HEK293T (cell line): ENCODE results near the gene SGTB.
"Not testable (repeated sequence)": the region's sequence is repeated elsewhere in the genome, so short reads cannot be mapped to it uniquely, and the experiment has no call there.

Experiments used
- CTCF ChIA-PET: fragments of 350-600 bp; formaldehyde crosslinking; extraction: SDS; loops from one replicate; lab custom pipeline; 2021; ENCODE audit warnings: antibody characterized with exemption, inconsistent platforms; lab: Yijun Ruan, JAX
- POLR2A ChIA-PET: fragments of 350-600 bp; formaldehyde crosslinking; extraction: SDS; loops from one replicate; lab custom pipeline; 2020; ENCODE audit warnings: antibody characterized with exemption, inconsistent platforms; lab: Yijun Ruan, JAX
- DNase-seq: peaks from one replicate; pipeline ENCODE4 v3.0.0; 2012; ENCODE audit warnings: mixed read lengths; ENCODE audit errors: extremely low spot score
- ARNT ChIP-seq: fragments of 450-650 bp; IDR thresholded peaks from 2 replicates; pipeline ENCODE4 v1.6.1; 2017; ENCODE audit warnings: mild to moderate bottlenecking
- BHLHE40 ChIP-seq: fragments of 450-650 bp; IDR thresholded peaks from 2 replicates; pipeline ENCODE4 v1.6.1; 2016; ENCODE audit warnings: mild to moderate bottlenecking, moderate library complexity, borderline replicate concordance
- CTBP1 ChIP-seq: fragments of 450-650 bp; IDR thresholded peaks from 2 replicates; pipeline ENCODE4 v1.6.1; 2016; ENCODE audit warnings: borderline replicate concordance
- ELF4 ChIP-seq: fragments of 450-650 bp; IDR thresholded peaks from 2 replicates; pipeline ENCODE4 v1.6.1; 2017; ENCODE audit warnings: antibody characterized with exemption
- FOXA1 ChIP-seq: fragments of 450-650 bp; IDR thresholded peaks from 2 replicates; pipeline ENCODE4 v1.6.1; 2016; ENCODE audit warnings: mild to moderate bottlenecking
- FOXK2 ChIP-seq: fragments of 450-650 bp; IDR thresholded peaks from 2 replicates; pipeline ENCODE4 v1.6.1; 2016; ENCODE audit warnings: mild to moderate bottlenecking
- FOXM1 ChIP-seq: fragments of 450-650 bp; IDR thresholded peaks from 2 replicates; pipeline ENCODE4 v1.6.1; 2017; ENCODE audit warnings: mild to moderate bottlenecking, borderline replicate concordance
- HDGF ChIP-seq: fragments of 450-650 bp; IDR thresholded peaks from 2 replicates; pipeline ENCODE4 v1.6.1; 2017; ENCODE audit warnings: antibody characterized with exemption, borderline replicate concordance
- L3MBTL2 ChIP-seq: fragments of 450-650 bp; conservative IDR thresholded peaks from 2 replicates; pipeline ENCODE4 v1.6.1; 2016; ENCODE audit warnings: mild to moderate bottlenecking
- LEF1 ChIP-seq: fragments of 450-650 bp; IDR thresholded peaks from 2 replicates; pipeline ENCODE4 v1.6.1; 2017; ENCODE audit warnings: mild to moderate bottlenecking, borderline replicate concordance
- NFRKB ChIP-seq: fragments of 450-650 bp; IDR thresholded peaks from 2 replicates; pipeline ENCODE4 v1.6.1; 2016; ENCODE audit warnings: mild to moderate bottlenecking, moderate library complexity
- PKNOX1 ChIP-seq: fragments of 450-650 bp; IDR thresholded peaks from 2 replicates; pipeline ENCODE4 v1.6.1; 2016
- SP1 ChIP-seq: fragments of 450-650 bp; IDR thresholded peaks from 2 replicates; pipeline ENCODE4 v1.6.1; 2017
- SUZ12 ChIP-seq: fragments of 450-650 bp; IDR thresholded peaks from 2 replicates; pipeline ENCODE4 v1.6.1; 2016; ENCODE audit warnings: mild to moderate bottlenecking
- TARDBP ChIP-seq: fragments of 450-650 bp; IDR thresholded peaks from 2 replicates; pipeline ENCODE4 v1.6.1; 2016
- ZNF384 ChIP-seq: fragments of 450-650 bp; IDR thresholded peaks from 2 replicates; pipeline ENCODE4 v1.6.1; 2016

SGTB gene

GRCh38 chr5:65682148-65682547 lies 39.8 kb downstream of the SGTB start:
- no peak for DNase-seq
- TF ChIP-seq TARDBP (no peak), FOXK2 (no peak), NFRKB (no peak), HDGF (no peak), ZNF384 (no peak), LEF1 (no peak), PKNOX1 (no peak), L3MBTL2 (no peak), CTBP1 (no peak), BHLHE40 (no peak), ELF4 (no peak), SP1 (no peak), FOXM1 (no peak), FOXA1 (no peak), SUZ12 (no peak), ARNT (no peak)
- ChIA-PET POLR2A (no interaction called here), CTCF (no interaction called here)

- POLR2A ChIA-PET, DNase-seq, CTCF ChIA-PET: not testable (repeated sequence)
Measured at GRCh38 chr5:65676056-65676455, 45.9 kb downstream of the SGTB start.

GRCh38 chr5:65674749-65675148 lies 47.2 kb downstream of the SGTB start:
- DNase-seq = no peak
- ChIA-PET CTCF (no interaction called here), POLR2A (no interaction called here)
- TF ChIP-seq SP1 (no peak), BHLHE40 (no peak), ELF4 (no peak)

- TF ChIP-seq TARDBP (no peak), L3MBTL2 (no peak), FOXK2 (no peak), LEF1 (no peak), ZNF384 (no peak), SUZ12 (no peak), HDGF (no peak), FOXM1 (no peak), PKNOX1 (no peak), CTBP1 (no peak), BHLHE40 (no peak), ARNT (no peak)
- CTCF ChIA-PET = no interaction called here
- POLR2A ChIA-PET = no interaction called here
- no peak for DNase-seq
Measured at GRCh38 chr5:65672796-65673195, 49.1 kb downstream of the SGTB start.

- TF ChIP-seq FOXA1 (no peak), CTBP1 (no peak), ARNT (no peak)
- DNase-seq = no peak
- ChIA-PET CTCF (no interaction called here), POLR2A (no interaction called here)
Measured at GRCh38 chr5:65668696-65669095, 53.2 kb downstream of the SGTB start.

- peak; percentile 49 for DNase-seq
- ChIA-PET CTCF (interaction anchor here (0.7 to 2.3 kb wide), 2 partner anchors 12 to 1004 kb away, joined by 3 to 7 read pairs; no protein-coding TSS in a partner anchor), POLR2A (no interaction called here)
- TF ChIP-seq PKNOX1 = no peak
- no peak for TF ChIP-seq CTBP1
- TF ChIP-seq SP1 = no peak
- no peak for TF ChIP-seq LEF1
- no peak for TF ChIP-seq FOXK2
- TF ChIP-seq NFRKB = no peak
Measured at GRCh38 chr5:65663804-65664521, 57.9 kb downstream of the SGTB start.

GRCh38 chr5:65654713-65655112 lies 67.2 kb downstream of the SGTB start:
- DNase-seq = no peak
- ChIA-PET POLR2A (no interaction called here), CTCF (no interaction called here)
- TF ChIP-seq FOXA1 = no peak
- no peak for TF ChIP-seq FOXM1
